Lower leg skin (tissue), 4 donors: ENCODE data around the gene CNTNAP4. TPM values are rescaled to one million over a fixed set of nuclear protein-coding genes. Genes with fewer than 3 reads are reported as not detected.

Experiments used
- DNase-seq, 2 donors: peaks; one replicate each; pipeline ENCODE4 v3.0.0-alpha.2; 2019; ENCODE audit warnings: low spot score in 2 of 2
- H3K4me3 ChIP-seq: fragments of 200-600 bp; sonication (generic); 2 replicates; pipeline ENCODE4 v1.5.1; 2017; ENCODE audit warnings: mild to moderate bottlenecking, low read depth; ENCODE audit not compliant: poor library complexity, severe bottlenecking
- POLR2A ChIP-seq, 2 donors: fragments of 450-650 bp; IDR thresholded peaks; one replicate each; pipeline ENCODE4 v1.6.1; 2016 to 2017; ENCODE audit warnings: antibody characterized with exemption in 2 of 2, mild to moderate bottlenecking in 1 of 2, moderate library complexity in 1 of 2
- WGBS, 2 donors: methylation state at CpG; one replicate each; pipeline ENCODE4 v1.1.5; 2018; 5-methylcytosine and 5-hydroxymethylcytosine counted together
- intact Hi-C: fragments of 100-400 bp; cut with DNase I; formaldehyde crosslinking; loops from one replicate; pipeline ENCODE4 v1.15.0; 2023; ENCODE audit warnings: low total_unique reads
- total RNA-seq, 4 donors: library from RNA; depleted of rRNA; stranded (reverse); fragments of >200 nt; gene quantifications; one replicate each; pipeline ENCODE4 v1.1.0, GENCODE V29; 2016
- TF ChIP-seq, protein P1 (sequence below), 3 donors: fragments of 450-650 bp; IDR thresholded peaks; one replicate each; pipeline ENCODE4 v1.5.1; 2016; ENCODE audit warnings: antibody characterized with exemption in 3 of 3, mild to moderate bottlenecking in 3 of 3, moderate library complexity in 2 of 3

The CNTNAP4 gene
- total RNA-seq, 4 donors from 2014 or later = not detected

DNA sequence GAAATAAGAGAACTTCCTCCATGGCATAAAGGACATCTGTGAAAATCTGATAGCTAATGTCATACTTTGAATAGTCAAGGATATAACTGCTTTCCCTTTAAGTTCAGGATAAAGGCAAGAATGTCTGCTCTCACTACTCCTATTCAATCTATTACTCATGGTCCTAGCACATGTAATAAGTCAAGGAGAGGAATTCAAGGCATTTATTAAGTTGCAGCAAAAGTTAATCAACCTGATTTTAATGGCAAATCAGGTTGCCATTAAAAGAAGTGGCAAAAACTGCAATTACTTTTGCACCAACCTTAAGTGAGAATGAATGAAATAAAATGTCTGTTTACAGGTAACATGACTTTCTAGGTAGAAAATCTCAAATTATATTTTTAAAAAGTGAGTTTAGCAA lies 225.9 kb downstream of the CNTNAP4 start:
- no peak for TF ChIP-seq POLR2A (IDR thresholded peaks at IDR 0.05)
- TF ChIP-seq, protein P1, sequence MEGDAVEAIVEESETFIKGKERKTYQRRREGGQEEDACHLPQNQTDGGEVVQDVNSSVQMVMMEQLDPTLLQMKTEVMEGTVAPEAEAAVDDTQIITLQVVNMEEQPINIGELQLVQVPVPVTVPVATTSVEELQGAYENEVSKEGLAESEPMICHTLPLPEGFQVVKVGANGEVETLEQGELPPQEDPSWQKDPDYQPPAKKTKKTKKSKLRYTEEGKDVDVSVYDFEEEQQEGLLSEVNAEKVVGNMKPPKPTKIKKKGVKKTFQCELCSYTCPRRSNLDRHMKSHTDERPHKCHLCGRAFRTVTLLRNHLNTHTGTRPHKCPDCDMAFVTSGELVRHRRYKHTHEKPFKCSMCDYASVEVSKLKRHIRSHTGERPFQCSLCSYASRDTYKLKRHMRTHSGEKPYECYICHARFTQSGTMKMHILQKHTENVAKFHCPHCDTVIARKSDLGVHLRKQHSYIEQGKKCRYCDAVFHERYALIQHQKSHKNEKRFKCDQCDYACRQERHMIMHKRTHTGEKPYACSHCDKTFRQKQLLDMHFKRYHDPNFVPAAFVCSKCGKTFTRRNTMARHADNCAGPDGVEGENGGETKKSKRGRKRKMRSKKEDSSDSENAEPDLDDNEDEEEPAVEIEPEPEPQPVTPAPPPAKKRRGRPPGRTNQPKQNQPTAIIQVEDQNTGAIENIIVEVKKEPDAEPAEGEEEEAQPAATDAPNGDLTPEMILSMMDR (IDR thresholded peaks at IDR 0.05) = no peak
- intact Hi-C loops = no loop called here
- no peak for DNase-seq
- H3K4me3 ChIP-seq = no peak overlapping the region

DNA sequence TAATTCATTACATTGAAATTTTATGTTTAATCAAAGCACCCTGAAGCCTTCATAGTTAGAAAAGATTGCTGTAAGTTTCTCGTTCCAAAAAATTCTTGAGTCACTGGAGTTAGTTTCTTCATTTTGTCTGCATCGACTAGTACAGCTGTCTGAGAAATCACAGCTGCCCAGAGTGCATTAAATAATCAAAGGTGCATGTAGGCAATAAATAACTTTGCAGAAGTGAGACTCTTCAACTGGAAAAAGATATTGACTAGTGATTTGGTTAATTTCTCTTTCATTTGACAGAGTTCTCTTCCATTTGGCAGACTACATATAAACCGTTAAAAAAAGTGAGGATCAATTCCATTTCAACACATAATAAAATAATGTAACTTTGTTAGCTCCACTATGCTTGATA lies 234.0 kb downstream of the CNTNAP4 start:
- no peak overlapping the region for H3K4me3 ChIP-seq
- no peak for DNase-seq
- intact Hi-C loops = no loop called here
- 55 to 57% methylated on average over 3 of the region's 3 CpGs for whole genome bisulfite sequencing, 2 donors
- no peak for TF ChIP-seq POLR2A (IDR thresholded peaks at IDR 0.05)
- TF ChIP-seq, protein P1 (IDR thresholded peaks at IDR 0.05) = no peak

DNA sequence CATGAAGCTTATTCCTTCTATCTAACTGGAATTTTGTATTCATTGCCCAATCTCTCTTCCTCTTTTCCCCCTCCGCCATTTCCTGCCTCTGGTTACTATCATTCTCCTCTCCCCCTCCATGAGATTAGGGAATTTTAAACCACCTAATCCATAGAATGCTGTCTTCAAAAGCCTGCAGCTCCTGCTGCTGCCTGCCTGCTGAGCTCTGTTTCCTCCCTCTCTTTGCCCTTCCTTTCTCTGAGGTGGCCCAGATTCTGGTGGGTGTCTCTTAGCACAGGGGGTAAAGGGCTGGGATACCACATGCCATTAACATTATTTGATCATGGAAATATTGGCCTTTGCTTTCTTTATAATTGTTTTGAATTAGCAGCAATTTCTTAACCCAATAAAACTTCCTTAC lies 241.6 kb downstream of the CNTNAP4 start:
- TF ChIP-seq, protein P1 (IDR thresholded peaks at IDR 0.05) = no peak
- TF ChIP-seq POLR2A (IDR thresholded peaks at IDR 0.05) = no peak
- no peak for DNase-seq
- H3K4me3 ChIP-seq = no peak overlapping the region
- intact Hi-C loops = no loop called here
- 52 to 64% methylated on average over 1 of the region's 1 CpG for WGBS, 2 donors

DNA sequence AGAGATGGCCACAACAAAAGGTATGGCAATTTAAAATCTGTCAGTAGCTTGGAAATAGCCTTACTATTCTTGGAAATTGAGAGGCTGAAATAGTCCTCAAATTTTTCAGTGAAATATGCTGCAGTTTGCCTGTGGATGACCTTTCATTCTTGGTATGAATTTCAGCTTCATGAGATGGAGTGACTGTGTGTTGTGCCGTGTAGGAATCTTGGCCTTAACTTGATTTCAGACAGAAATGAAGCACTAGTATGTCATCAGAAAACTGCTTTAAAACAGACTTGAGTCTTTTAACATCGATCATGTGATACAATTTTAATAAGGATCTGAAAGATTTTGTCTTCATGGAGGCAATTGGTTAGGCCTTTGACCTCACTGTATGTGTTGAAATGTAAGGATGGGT lies 247.2 kb downstream of the CNTNAP4 start:
- WGBS, 2 donors = 54 to 73% methylated on average over 2 of the region's 2 CpGs
- DNase-seq = no peak
- no peak for TF ChIP-seq POLR2A (IDR thresholded peaks at IDR 0.05)
- TF ChIP-seq, protein P1 (IDR thresholded peaks at IDR 0.05) = no peak
- intact Hi-C loops = no loop called here
- H3K4me3 ChIP-seq = no peak overlapping the region

DNA sequence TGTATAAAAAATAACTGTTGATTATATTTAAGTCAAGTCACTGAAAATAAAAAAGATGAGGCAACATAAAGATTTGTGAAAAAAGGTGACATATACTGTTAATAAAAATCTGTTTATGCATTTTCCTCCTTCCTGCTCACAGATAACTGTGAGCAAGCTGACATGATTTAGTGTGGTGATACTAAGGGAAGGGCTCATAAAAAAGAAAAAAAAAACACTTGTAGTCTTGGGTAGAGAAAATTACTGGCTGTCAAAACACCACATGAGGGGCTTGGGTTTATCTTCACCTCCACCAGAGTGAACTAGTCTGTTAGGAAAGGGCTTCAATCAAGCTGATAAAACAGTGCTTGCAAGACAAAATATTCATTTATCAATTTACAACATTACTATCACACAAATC lies 247.6 kb downstream of the CNTNAP4 start:
- no peak for DNase-seq
- no peak overlapping the region for H3K4me3 ChIP-seq
- intact Hi-C loops = no loop called here
- TF ChIP-seq POLR2A (IDR thresholded peaks at IDR 0.05) = no peak
- TF ChIP-seq, protein P1 (IDR thresholded peaks at IDR 0.05) = no peak

DNA sequence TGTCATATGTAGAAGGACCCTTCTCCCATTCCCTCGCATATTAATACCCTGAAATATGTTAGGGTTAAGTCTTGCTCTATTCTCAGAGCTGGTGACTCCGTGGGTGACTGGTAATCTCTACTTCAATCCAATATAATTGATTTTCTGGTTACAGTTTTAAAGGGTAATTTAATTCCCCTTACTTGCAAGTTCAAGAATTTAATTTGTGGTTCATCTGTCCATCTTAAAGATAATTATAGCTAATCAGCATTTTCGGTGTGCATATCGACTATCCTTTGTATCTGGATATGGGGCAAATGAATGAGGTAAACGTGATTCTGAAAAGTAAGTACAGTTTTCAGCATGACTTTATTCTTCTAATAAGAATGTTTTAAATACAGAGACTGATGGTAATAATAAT lies 250.0 kb downstream of the CNTNAP4 start:
- WGBS, 2 donors = 73 to 76% methylated on average over 5 of the region's 5 CpGs
- TF ChIP-seq POLR2A (IDR thresholded peaks at IDR 0.05) = no peak
- TF ChIP-seq, protein P1 (IDR thresholded peaks at IDR 0.05) = no peak
- no peak overlapping the region for H3K4me3 ChIP-seq
- intact Hi-C loops = no loop called here
- no peak for DNase-seq
